ENCODE results near the gene EPB41L4A. TPM values are rescaled to one million over a fixed set of nuclear protein-coding genes. Genes with fewer than 3 reads are reported as not detected.

The EPB41L4A gene
- total and polyA plus RNA-seq, 2 donors (not counting 3 experiments of a cell fraction or from before 2014, with no cell fraction given), result 6.0 to 17.9 TPM

DNA sequence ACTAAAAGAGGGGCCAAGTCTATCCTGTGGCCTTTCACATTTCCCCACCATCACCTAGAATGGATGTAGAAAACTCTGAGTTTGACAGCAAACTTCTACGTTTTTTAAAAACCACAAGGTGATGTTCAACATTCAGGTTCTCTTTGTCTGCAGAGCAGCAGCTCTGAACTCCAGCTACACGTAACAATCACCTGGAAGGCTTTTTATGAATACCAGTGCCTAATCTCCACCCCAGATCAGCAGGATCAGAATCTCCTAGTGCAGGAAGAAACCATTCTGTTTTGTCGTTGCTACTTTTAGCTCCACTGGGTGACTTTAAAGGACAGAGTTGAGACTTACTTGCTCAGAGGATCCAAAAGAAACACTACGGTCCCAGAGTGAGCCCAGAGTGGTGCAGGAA lies 44.3 kb downstream of the EPB41L4A start:
- no peak overlapping the region for H3K9ac ChIP-seq (replicated peaks; ENCODE audit: extremely low read depth, insufficient read depth, low read length)
- H4K20me1 ChIP-seq (replicated peaks; ENCODE audit: control insufficient read depth, extremely low read depth, insufficient read depth, low read length), result no peaks in the 10 kb centered on the region
- H3K79me2 ChIP-seq (ENCODE audit: control insufficient read depth, insufficient read depth, low read length), result no peaks in the 10 kb centered on the region
- TF ChIP-seq MYC (IDR thresholded peaks at IDR 0.05; ENCODE audit: low read depth, low read length) (no peak), GATA2 (IDR thresholded peaks at IDR 0.05; ENCODE audit: insufficient read depth, insufficient read length, low read depth, low read length) (no peak), POLR2A (IDR thresholded peaks at IDR 0.05; ENCODE audit: low read depth, low read length) (no peak)
- TF ChIP-seq, protein P1, sequence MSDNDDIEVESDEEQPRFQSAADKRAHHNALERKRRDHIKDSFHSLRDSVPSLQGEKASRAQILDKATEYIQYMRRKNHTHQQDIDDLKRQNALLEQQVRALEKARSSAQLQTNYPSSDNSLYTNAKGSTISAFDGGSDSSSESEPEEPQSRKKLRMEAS (IDR thresholded peaks at IDR 0.05; ENCODE audit: insufficient read depth, insufficient read length), result no peak
- no peaks in the 10 kb centered on the region for H3K36me3 ChIP-seq (ENCODE audit: control insufficient read depth in 2 of 2, extremely low read depth in 1 of 2, insufficient read depth in 2 of 2, low read length in 2 of 2)
- intact Hi-C loops (cut with micrococcal nuclease) (no loop called here), dilution Hi-C loops (cut with MboI; ENCODE audit: extremely low pct_ligation_motif_present, low sequenced_read_pairs) (no loop called here)
- no peak overlapping the region for H3K4me3 ChIP-seq (replicated peaks in 1 of 3; ENCODE audit: insufficient read depth in 1 of 3, low read depth in 1 of 3, low read length in 3 of 3)
- H3K9me3 ChIP-seq (replicated peaks; ENCODE audit: control insufficient read depth, insufficient read depth, low read length), result no peaks in the 10 kb centered on the region
- H3K4me1 ChIP-seq (ENCODE audit: control insufficient read depth, extremely low read depth, insufficient read depth, low read length), result no peaks in the 10 kb centered on the region
- BruUV-seq (replicated peaks), result no TSS peak
- H3K27me3 ChIP-seq (ENCODE audit: control insufficient read depth in 2 of 2, insufficient read depth in 2 of 2, low read length in 2 of 2), result no peaks in the 10 kb centered on the region
- POLR2A ChIA-PET, result no interaction called here
- FAIRE-seq (no peak), DNase-seq (ENCODE audit: low read depth, low spot score) (no peak)
- CTCF ChIA-PET, result interaction anchor here (0.9 to 1.2 kb wide), 2 partner anchors 16 to 23 kb away, joined by 3 to 4 read pairs; no protein-coding TSS in a partner anchor
- H3K27ac ChIP-seq (ENCODE audit: insufficient read depth, low read depth, low read length), result no peak overlapping the region
- no peak overlapping the region for H2AFZ ChIP-seq (ENCODE audit: low read depth, low read length)
- H3K9me1 ChIP-seq (replicated peaks; ENCODE audit: control insufficient read depth, extremely low read depth, insufficient read depth, low read length), result no peaks in the 10 kb centered on the region
- H3K4me2 ChIP-seq (ENCODE audit: insufficient read depth, low read length), result no peak overlapping the region

DNA sequence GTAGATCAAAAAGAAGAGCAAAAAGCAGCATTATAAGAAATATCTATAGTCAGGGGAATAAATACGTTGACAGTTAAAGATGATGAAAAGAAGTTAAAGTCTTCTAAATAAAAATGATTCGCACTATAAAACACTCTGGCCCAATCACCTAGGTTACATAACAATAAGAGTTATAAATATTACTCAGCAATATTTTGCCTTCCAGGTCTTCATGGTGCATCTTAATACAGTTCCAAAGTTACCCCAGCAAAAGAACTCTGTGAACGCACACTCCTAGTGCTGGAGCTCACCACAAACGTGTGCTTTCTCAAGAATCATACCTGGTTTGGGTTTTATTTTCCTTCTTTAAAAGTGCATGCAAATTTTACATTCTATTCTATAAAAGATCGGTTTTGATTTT lies 44.7 kb downstream of the EPB41L4A start:
- TF ChIP-seq, protein P1 (IDR thresholded peaks at IDR 0.05; ENCODE audit: insufficient read depth, insufficient read length), result no peak
- no peak for TF ChIP-seq FOS (IDR thresholded peaks at IDR 0.05; ENCODE audit: borderline replicate concordance, insufficient read depth, low read length)
- TF ChIP-seq POLR2AphosphoS5 (IDR thresholded peaks at IDR 0.05; ENCODE audit: insufficient read depth, low read depth, low read length), result no peak
- TF ChIP-seq, protein P2, sequence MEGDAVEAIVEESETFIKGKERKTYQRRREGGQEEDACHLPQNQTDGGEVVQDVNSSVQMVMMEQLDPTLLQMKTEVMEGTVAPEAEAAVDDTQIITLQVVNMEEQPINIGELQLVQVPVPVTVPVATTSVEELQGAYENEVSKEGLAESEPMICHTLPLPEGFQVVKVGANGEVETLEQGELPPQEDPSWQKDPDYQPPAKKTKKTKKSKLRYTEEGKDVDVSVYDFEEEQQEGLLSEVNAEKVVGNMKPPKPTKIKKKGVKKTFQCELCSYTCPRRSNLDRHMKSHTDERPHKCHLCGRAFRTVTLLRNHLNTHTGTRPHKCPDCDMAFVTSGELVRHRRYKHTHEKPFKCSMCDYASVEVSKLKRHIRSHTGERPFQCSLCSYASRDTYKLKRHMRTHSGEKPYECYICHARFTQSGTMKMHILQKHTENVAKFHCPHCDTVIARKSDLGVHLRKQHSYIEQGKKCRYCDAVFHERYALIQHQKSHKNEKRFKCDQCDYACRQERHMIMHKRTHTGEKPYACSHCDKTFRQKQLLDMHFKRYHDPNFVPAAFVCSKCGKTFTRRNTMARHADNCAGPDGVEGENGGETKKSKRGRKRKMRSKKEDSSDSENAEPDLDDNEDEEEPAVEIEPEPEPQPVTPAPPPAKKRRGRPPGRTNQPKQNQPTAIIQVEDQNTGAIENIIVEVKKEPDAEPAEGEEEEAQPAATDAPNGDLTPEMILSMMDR (IDR thresholded peaks at IDR 0.05; ENCODE audit: extremely low read depth in 1 of 2, insufficient read depth in 1 of 2, low read depth in 1 of 2, low read length in 2 of 2), result no peak
- no peak for TF ChIP-seq GATA2 (IDR thresholded peaks at IDR 0.05; ENCODE audit: insufficient read depth, insufficient read length, low read depth, low read length)
- no peak for TF ChIP-seq MYC (IDR thresholded peaks at IDR 0.05; ENCODE audit: low read depth, low read length)
- TF ChIP-seq EZH2 (IDR thresholded peaks at IDR 0.05; ENCODE audit: borderline replicate concordance, low read depth, low read length, severe bottlenecking), result no peak
- no peak for TF ChIP-seq JUN (IDR thresholded peaks at IDR 0.05; ENCODE audit: borderline replicate concordance, insufficient read depth, insufficient read length, low read depth)
- TF ChIP-seq POLR2A (IDR thresholded peaks at IDR 0.05; ENCODE audit: low read depth, low read length), result no peak

More for the DNA sequence above, 44.7 kb downstream of the EPB41L4A start:
- ChIA-PET CTCF (interaction anchor here (0.9 to 1.2 kb wide), 2 partner anchors 16 to 23 kb away, joined by 3 to 4 read pairs; no protein-coding TSS in a partner anchor), POLR2A (no interaction called here)
- BruUV-seq (replicated peaks), result no TSS peak
- no peaks in the 10 kb centered on the region for H3K9me3 ChIP-seq (replicated peaks; ENCODE audit: control insufficient read depth, insufficient read depth, low read length)
- no peaks in the 10 kb centered on the region for H3K27me3 ChIP-seq (ENCODE audit: control insufficient read depth in 2 of 2, insufficient read depth in 2 of 2, low read length in 2 of 2)
- intact Hi-C loops (cut with micrococcal nuclease), result no loop called here
- FAIRE-seq (peak; percentile 21), DNase-seq (ENCODE audit: low read depth, low spot score) (no peak)
- no peak overlapping the region for H3K27ac ChIP-seq (ENCODE audit: insufficient read depth, low read depth, low read length)
- no peaks in the 10 kb centered on the region for H3K4me1 ChIP-seq (ENCODE audit: control insufficient read depth, extremely low read depth, insufficient read depth, low read length)
- dilution Hi-C loops (cut with MboI; ENCODE audit: extremely low pct_ligation_motif_present, low sequenced_read_pairs), result no loop called here
- H3K79me2 ChIP-seq (ENCODE audit: control insufficient read depth, insufficient read depth, low read length), result no peaks in the 10 kb centered on the region
- H4K20me1 ChIP-seq (replicated peaks; ENCODE audit: control insufficient read depth, extremely low read depth, insufficient read depth, low read length), result no peaks in the 10 kb centered on the region
- no peak overlapping the region for H3K4me3 ChIP-seq (replicated peaks in 1 of 3; ENCODE audit: insufficient read depth in 1 of 3, low read depth in 1 of 3, low read length in 3 of 3)
- no peak overlapping the region for H3K4me2 ChIP-seq (ENCODE audit: insufficient read depth, low read length)
- no peak overlapping the region for H3K9ac ChIP-seq (replicated peaks; ENCODE audit: extremely low read depth, insufficient read depth, low read length)
- no peak overlapping the region for H2AFZ ChIP-seq (ENCODE audit: low read depth, low read length)
- H3K9me1 ChIP-seq (replicated peaks; ENCODE audit: control insufficient read depth, extremely low read depth, insufficient read depth, low read length), result no peaks in the 10 kb centered on the region
- no peaks in the 10 kb centered on the region for H3K36me3 ChIP-seq (ENCODE audit: control insufficient read depth in 2 of 2, extremely low read depth in 1 of 2, insufficient read depth in 2 of 2, low read length in 2 of 2)
